ENCODE results near the gene TBX2.

TBX2 gene

DNA sequence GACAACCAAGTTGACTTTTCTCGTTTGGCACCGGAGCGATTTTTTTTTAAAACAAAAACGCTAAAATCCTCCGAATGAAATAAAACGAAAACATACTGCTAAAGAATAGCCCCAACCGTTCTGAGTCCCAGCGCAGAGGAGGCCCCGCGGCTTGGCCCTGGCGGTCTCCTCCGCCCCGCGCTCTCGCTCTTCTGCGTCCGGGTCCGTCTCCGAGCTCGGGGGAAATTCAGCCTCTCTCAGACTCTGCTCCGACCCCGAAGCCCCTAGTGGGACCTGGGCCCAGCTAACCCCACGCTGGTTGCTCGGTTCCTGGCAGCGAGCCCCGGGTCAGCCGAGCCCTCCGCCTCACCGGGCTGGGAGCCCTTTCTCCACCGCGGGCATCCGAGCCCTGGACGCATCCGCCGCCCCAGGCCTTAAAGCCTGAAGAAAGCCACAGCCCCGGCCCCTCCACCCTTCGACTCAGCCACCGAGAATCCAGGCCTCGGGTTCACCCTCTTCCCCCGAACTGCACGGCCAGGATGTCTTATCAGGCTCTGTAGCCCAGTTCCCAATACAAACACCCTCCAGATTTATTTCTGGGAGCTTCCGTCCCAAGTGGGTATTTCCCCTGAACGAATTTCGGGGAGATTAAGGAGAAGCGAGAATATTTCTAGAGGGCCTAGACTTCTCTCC, 1.2 kb downstream of the TBX2 start:
- peak overlapping the region; percentile 97 for H3K27ac ChIP-seq
- no peak for DNase-seq (ENCODE audit: low spot score)
- TF ChIP-seq, protein P1, sequence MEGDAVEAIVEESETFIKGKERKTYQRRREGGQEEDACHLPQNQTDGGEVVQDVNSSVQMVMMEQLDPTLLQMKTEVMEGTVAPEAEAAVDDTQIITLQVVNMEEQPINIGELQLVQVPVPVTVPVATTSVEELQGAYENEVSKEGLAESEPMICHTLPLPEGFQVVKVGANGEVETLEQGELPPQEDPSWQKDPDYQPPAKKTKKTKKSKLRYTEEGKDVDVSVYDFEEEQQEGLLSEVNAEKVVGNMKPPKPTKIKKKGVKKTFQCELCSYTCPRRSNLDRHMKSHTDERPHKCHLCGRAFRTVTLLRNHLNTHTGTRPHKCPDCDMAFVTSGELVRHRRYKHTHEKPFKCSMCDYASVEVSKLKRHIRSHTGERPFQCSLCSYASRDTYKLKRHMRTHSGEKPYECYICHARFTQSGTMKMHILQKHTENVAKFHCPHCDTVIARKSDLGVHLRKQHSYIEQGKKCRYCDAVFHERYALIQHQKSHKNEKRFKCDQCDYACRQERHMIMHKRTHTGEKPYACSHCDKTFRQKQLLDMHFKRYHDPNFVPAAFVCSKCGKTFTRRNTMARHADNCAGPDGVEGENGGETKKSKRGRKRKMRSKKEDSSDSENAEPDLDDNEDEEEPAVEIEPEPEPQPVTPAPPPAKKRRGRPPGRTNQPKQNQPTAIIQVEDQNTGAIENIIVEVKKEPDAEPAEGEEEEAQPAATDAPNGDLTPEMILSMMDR (IDR thresholded peaks at IDR 0.05) = no peak

DNA sequence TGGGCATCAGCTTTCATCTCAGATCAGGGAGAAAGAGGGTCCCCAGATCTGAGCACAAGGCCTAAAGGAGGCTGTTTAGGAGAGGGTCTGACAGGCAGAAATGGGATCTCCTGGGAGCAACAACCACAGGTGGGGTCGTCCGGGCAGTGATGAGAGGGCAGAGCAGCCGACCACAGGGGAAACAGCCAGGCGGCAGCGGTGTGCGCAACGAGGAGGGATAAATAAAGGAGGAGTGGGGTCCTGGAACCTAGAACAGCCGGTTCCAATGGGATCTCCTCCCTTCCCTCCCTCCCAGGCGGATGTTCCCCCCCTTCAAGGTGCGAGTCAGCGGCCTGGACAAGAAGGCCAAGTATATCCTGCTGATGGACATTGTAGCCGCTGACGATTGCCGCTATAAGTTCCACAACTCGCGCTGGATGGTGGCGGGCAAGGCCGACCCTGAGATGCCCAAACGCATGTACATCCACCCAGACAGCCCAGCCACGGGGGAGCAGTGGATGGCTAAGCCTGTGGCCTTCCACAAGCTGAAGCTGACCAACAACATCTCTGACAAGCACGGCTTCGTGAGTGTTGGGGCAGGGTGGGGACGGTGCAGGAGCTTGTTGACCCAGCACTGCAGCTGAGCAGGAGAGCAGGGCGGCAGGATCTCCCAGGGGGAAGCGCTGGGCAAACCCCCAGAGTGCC, 1.9 kb downstream of the TBX2 start:
- H3K27ac ChIP-seq = peak overlapping the region; percentile 97
- TF ChIP-seq, protein P1 (IDR thresholded peaks at IDR 0.05) = no peak

More for the DNA sequence above, 1.2 kb downstream of the TBX2 start:
- H3K4me3 ChIP-seq = peak overlapping the region; percentile 84

DNA sequence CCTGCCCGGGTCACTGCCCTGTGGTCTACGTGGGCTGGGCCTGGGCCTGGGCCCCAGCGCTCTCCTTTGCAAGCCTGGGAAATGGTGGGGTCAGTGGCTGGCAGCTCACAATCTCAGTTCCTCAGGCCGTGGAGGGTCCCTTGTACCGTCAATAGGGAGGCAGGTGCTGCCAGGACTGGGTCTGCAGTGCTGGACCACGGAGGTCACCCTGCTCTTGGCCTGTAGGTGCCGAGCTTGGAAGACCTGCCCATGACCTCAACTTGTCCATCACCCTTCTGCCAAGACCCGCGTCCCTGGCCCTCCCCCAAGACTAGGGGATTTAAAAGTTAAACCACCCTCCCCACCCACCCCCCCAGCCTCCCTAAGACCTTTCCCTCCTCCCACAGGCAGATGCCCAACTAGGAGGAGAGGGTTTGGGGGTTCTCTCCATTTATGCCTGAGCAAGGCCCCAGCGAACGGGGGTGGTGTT, 2.5 kb downstream of the TBX2 start:
- no peak for DNase-seq (ENCODE audit: low spot score)
- Histone ChIP-seq H3K27ac (peak overlapping the region; percentile 97), H3K4me3 (peak overlapping the region; percentile 84)
- TF ChIP-seq, protein P1 (IDR thresholded peaks at IDR 0.05) = no peak

More for the DNA sequence above, 1.9 kb downstream of the TBX2 start:
- no peak for DNase-seq (ENCODE audit: low spot score)
- peak overlapping the region; percentile 84 for H3K4me3 ChIP-seq

DNA sequence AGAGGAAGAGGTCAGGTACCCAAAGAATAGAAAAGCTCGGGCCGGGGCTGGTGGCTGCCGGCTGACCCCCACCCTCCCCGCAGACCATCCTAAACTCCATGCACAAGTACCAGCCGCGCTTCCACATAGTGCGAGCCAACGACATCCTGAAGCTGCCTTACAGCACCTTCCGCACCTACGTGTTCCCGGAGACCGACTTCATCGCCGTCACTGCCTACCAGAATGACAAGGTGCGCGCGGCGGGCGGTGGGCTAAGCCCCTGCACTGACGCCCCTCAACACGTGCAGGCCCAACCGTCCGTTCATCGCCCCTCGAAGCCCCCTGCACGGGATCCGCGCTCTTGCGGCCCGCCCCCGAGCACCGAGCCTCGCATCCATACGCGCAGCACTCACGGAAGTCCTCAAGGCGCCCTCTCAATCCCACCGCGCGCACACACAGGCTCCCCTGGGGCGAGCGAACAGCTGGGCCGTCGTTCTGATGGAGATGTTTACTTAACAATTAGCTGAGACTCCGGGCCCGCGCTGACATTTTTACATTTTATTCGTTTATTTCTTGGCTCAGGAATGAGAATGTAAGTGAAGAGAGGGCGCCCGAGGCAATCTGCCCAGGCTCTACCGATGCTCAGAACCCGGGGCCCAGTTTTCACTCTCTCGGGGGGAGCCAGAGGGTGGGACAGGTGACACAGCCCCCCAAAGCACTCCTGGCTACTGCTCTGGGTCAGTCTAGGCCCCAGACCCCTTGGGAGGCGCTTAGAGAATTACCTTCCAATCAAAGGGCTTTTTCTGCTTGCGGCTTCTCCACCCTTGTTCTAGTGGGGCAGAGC, 3.5 kb downstream of the TBX2 start:
- Histone ChIP-seq H3K4me3 (peak overlapping the region; percentile 84), H3K27ac (peak overlapping the region; percentile 97 to 99)
- TF ChIP-seq, protein P1 (IDR thresholded peaks at IDR 0.05) = peak; percentile 15
- DNase-seq (ENCODE audit: low spot score) = no peak

DNA sequence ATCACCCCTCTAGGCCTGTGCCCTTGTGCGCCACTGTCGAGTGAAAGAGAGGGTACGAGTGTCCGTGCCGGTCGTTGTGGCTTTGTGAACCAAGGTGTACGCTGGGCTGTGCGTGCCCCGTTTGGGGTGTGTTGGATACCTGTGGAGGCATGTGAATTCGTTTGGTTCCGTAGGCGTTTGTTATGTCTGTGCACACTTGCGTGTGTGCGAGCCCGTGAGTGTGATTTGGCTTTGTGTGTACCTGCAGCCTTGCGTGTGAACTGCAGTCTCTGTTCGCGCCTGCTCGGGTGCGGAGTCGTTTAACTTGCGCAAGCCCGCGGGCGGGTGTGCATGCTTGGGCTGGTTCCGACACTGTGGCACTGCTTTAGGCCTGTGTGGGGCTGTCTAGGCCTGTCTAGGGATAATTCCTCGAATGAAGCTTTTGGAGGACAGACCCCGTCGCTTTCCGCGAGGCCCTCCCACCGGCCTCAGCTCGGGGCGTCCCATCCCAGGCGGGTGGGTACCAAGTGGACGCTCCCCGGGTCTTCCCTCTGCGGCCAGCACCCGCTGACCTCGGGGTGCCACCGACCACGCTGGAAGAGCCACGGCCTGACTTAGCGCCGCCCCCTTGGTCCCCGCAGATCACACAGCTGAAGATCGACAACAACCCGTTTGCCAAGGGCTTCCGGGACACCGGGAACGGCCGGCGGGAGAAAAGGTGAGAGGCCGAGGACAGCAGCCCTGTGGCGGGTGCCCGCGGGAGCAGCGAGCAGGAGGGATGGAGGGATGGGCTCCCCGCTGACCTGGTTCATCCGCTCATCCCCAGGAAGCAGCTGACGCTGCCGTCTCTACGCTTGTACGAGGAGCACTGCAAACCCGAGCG, 4.4 kb downstream of the TBX2 start:
- TF ChIP-seq, protein P1 (IDR thresholded peaks at IDR 0.05) = no peak
- H3K4me3 ChIP-seq = peak overlapping the region; percentile 84
- H3K27ac ChIP-seq = peak overlapping the region; percentile 97 to 99
- no peak for DNase-seq (ENCODE audit: low spot score)

DNA sequence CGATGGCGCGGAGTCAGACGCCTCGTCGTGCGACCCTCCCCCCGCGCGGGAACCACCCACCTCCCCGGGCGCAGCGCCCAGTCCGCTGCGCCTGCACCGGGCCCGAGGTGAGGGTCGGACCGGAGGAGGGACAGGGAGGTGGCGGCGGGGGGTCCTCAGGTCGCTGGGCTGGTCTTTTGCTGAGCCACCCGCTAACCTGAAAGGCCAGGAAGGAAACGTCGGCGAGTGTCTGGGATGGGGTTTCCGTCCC, 4.9 kb downstream of the TBX2 start:
- H3K4me3 ChIP-seq = peak overlapping the region; percentile 84
- DNase-seq (ENCODE audit: low spot score) = no peak
- TF ChIP-seq, protein P1 (IDR thresholded peaks at IDR 0.05) = no peak
- peak overlapping the region; percentile 97 to 99 for H3K27ac ChIP-seq
